CD4-positive, alpha-beta T cell treated with Interleukin-4 for 1 hour (primary cell): ENCODE results near the gene SMAGP.
"Not testable (repeated sequence)": the region's sequence is repeated elsewhere in the genome, so short reads cannot be mapped to it uniquely, and the experiment has no call there.

Source experiments
- DNase-seq, 2 donors: peaks; one replicate each; pipeline ENCODE4 v3.0.0-alpha.2; 2020 to 2022

SMAGP gene

GRCh38 chr12:51222461-51222860 lies 47.8 kb downstream of the SMAGP start:
- no peak for DNase-seq

- DNase-seq = not testable (repeated sequence)
Measured at GRCh38 chr12:51219857-51220256, 50.4 kb downstream of the SMAGP start.

- no peak for DNase-seq
Measured at GRCh38 chr12:51219322-51219721, 50.9 kb downstream of the SMAGP start.

- no peak for DNase-seq
Measured at GRCh38 chr12:51218607-51219161, 51.5 kb downstream of the SMAGP start.

GRCh38 chr12:51217968-51218606 lies 52.1 kb downstream of the SMAGP start, which contains the start of gene POU6F1:
Gene POU6F1 (minus strand): TSS chr12:51218062. CDS start chr12:51206836, 11,226 bp downstream.
- DNase-seq = peak; percentile 79 to 82

GRCh38 chr12:51217133-51217967 lies 52.9 kb downstream of the SMAGP start:
- DNase-seq = peak; percentile 67 to 68

- peak in 1 of 2 donors; percentile 12 for DNase-seq
Measured at GRCh38 chr12:51216642-51217041, 53.6 kb downstream of the SMAGP start.

- DNase-seq = no peak
Measured at GRCh38 chr12:51214895-51215294, 55.3 kb downstream of the SMAGP start.

- DNase-seq = no peak
Measured at GRCh38 chr12:51210690-51211395, 59.4 kb downstream of the SMAGP start.

GRCh38 chr12:51209259-51209658 lies 61.0 kb downstream of the SMAGP start:
- DNase-seq = no peak

GRCh38 chr12:51208016-51208660 lies 62.1 kb downstream of the SMAGP start:
- no peak for DNase-seq

- no peak for DNase-seq
Measured at GRCh38 chr12:51205350-51205749, 64.9 kb downstream of the SMAGP start.

- DNase-seq = no peak
Measured at GRCh38 chr12:51202718-51203117, 67.5 kb downstream of the SMAGP start.

GRCh38 chr12:51200806-51201205 lies 69.4 kb downstream of the SMAGP start:
- no peak for DNase-seq

GRCh38 chr12:51200156-51200555 lies 70.1 kb downstream of the SMAGP start:
- DNase-seq = no peak

- DNase-seq = no peak
Measured at GRCh38 chr12:51199366-51199945, 70.8 kb downstream of the SMAGP start.

GRCh38 chr12:51198568-51199365 lies 71.4 kb downstream of the SMAGP start:
- no peak for DNase-seq

- DNase-seq = no peak
Measured at GRCh38 chr12:51197736-51198567, 72.3 kb downstream of the SMAGP start.

- DNase-seq = no peak
Measured at GRCh38 chr12:51196547-51196946, 73.7 kb downstream of the SMAGP start.

- DNase-seq = no peak
Measured at GRCh38 chr12:51195841-51196240, 74.4 kb downstream of the SMAGP start.
